ENCODE measurements around the gene ALDH1B1. TPM values are rescaled to one million over a fixed set of nuclear protein-coding genes. Genes with fewer than 3 reads are reported as not detected.

ALDH1B1 gene
- total and polyA plus RNA-seq, 2 of the 13 experiments (the other 11 are each of a cell fraction or from before 2014, with no cell fraction given) = 45.1 to 125 TPM

- TF ChIP-seq, protein P1, sequence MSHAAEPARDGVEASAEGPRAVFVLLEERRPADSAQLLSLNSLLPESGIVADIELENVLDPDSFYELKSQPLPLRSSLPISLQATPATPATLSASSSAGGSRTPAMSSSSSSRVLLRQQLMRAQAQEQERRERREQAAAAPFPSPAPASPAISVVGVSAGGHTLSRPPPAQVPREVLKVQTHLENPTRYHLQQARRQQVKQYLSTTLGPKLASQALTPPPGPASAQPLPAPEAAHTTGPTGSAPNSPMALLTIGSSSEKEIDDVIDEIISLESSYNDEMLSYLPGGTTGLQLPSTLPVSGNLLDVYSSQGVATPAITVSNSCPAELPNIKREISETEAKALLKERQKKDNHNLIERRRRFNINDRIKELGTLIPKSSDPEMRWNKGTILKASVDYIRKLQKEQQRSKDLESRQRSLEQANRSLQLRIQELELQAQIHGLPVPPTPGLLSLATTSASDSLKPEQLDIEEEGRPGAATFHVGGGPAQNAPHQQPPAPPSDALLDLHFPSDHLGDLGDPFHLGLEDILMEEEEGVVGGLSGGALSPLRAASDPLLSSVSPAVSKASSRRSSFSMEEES (CRISPR knock-in tag; IDR thresholded peaks at IDR 0.05) = no peak
- TF ChIP-seq ZNF562 (CRISPR knock-in tag; IDR thresholded peaks at IDR 0.05; ENCODE audit: borderline replicate concordance) (no peak), RFX1 (IDR thresholded peaks at IDR 0.05) (no peak), ZNF660 (CRISPR knock-in tag; IDR thresholded peaks at IDR 0.05; ENCODE audit: borderline replicate concordance, low read depth) (no peak), CEBPB (IDR thresholded peaks at IDR 0.05; ENCODE audit: borderline replicate concordance, low read depth, low read length) (no peak), FOXP1 (IDR thresholded peaks at IDR 0.05) (no peak), FOXP1 (CRISPR knock-in tag; IDR thresholded peaks at IDR 0.05) (no peak), MZF1 (CRISPR knock-in tag; IDR thresholded peaks at IDR 0.05; ENCODE audit: borderline replicate concordance) (no peak), ZNF724P (CRISPR knock-in tag; IDR thresholded peaks at IDR 0.05; ENCODE audit: borderline replicate concordance) (no peak), ZNF44 (CRISPR knock-in tag; IDR thresholded peaks at IDR 0.05) (no peak), SMARCC2 (IDR thresholded peaks at IDR 0.05) (no peak)
- TF ChIP-seq, protein P2, sequence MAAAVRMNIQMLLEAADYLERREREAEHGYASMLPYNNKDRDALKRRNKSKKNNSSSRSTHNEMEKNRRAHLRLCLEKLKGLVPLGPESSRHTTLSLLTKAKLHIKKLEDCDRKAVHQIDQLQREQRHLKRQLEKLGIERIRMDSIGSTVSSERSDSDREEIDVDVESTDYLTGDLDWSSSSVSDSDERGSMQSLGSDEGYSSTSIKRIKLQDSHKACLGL (CRISPR knock-in tag; IDR thresholded peaks at IDR 0.05) = no peak
Observed at GRCh38 chr9:38414040-38414723, 21.7 kb downstream of the ALDH1B1 start (continued).

GRCh38 chr9:38415856-38416255, 23.4 kb downstream of the ALDH1B1 start:
- Histone ChIP-seq H3K27me3 (ENCODE audit: control insufficient read depth in 1 of 2, insufficient read depth in 2 of 2, low read length in 2 of 2) (peaks cover 8 to 54% of the 10 kb centered on the region in 2 experiments), H3K9ac (ENCODE audit: insufficient read depth, low read depth, low read length) (no peak overlapping the region), H3K4me2 (ENCODE audit: low read depth, low read length) (no peak overlapping the region), H3K36me3 (replicated peaks in 1 of 2; ENCODE audit: control insufficient read depth in 1 of 2, insufficient read depth in 2 of 2, low read length in 2 of 2) (no peaks in the 10 kb centered on the region), H3K4me1 (ENCODE audit: insufficient read depth, low read length) (0 out of 2 replicates have a peak, but pooled peaks cover under 1% of the 10 kb centered on the region), H4K20me1 (ENCODE audit: insufficient read depth, low read length) (no peaks in the 10 kb centered on the region), H3K4me3 (replicated peaks in 1 of 3; ENCODE audit: insufficient read depth in 1 of 3, low read depth in 2 of 3, low read length in 3 of 3) (no peak overlapping the region), H2AFZ (ENCODE audit: low read length) (no peak overlapping the region), H3K79me2 (ENCODE audit: insufficient read depth, low read length) (no peaks in the 10 kb centered on the region), H3K9me3 (ENCODE audit: low read length) (no peaks in the 10 kb centered on the region), H3K27ac (ENCODE audit: extremely low read length, insufficient read depth, low read length) (no peak overlapping the region)
- no peak for DNase-seq (ENCODE audit: low spot score)
- ATAC-seq = no peak
- BruUV-seq (replicated peaks) = no TSS peak
- POLR2A ChIA-PET = no interaction called here
- CTCF ChIA-PET (ENCODE audit: low intra/inter-chr PET ratio, low total read pairs) = interaction anchor here (1.0 kb wide), 1 partner anchor 227 kb away, joined by 3 read pairs; no protein-coding TSS in a partner anchor
- WGBS (ENCODE audit: low lambda C conversion rate) = 60% methylated on average over 4 of the region's 8 CpGs
- FAIRE-seq = no peak
- in situ Hi-C loops (cut with HindIII; ENCODE audit: extremely low pct_ligation_motif_present, low pct_unique_long_range_greater_than_20kb) (no loop called here), intact Hi-C loops (cut with micrococcal nuclease; ENCODE audit: unreplicated experiment) (loop anchor here (5.0 kb wide), 1 partner anchor 256 kb away; no protein-coding TSS in a partner anchor)
- TF ChIP-seq SIX4 (CRISPR knock-in tag; IDR thresholded peaks at IDR 0.05) (no peak), U2AF1 (optimal IDR thresholded peaks at IDR 0.05; ENCODE audit: low read depth, low read length) (no peak), ZNF263 (CRISPR knock-in tag; IDR thresholded peaks at IDR 0.05) (no peak), NR2F6 (IDR thresholded peaks at IDR 0.05) (no peak), NR2F6 (CRISPR knock-in tag; IDR thresholded peaks at IDR 0.05) (no peak), DDIT3 (CRISPR knock-in tag; IDR thresholded peaks at IDR 0.05) (no peak), ZNF747 (CRISPR knock-in tag; IDR thresholded peaks at IDR 0.05; ENCODE audit: borderline replicate concordance) (no peak), SOX6 (IDR thresholded peaks at IDR 0.05) (no peak), SOX6 (CRISPR knock-in tag; IDR thresholded peaks at IDR 0.05) (no peak), SRSF4 (IDR thresholded peaks at IDR 0.05; ENCODE audit: low read depth, low read length, poor library complexity, severe bottlenecking) (no peak), ZFAT (CRISPR knock-in tag; conservative IDR thresholded peaks at IDR 0.05) (no peak), ZNF841 (CRISPR knock-in tag; IDR thresholded peaks at IDR 0.05; ENCODE audit: borderline replicate concordance) (no peak)
- TF ChIP-seq, protein P3, sequence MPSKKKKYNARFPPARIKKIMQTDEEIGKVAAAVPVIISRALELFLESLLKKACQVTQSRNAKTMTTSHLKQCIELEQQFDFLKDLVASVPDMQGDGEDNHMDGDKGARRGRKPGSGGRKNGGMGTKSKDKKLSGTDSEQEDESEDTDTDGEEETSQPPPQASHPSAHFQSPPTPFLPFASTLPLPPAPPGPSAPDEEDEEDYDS (CRISPR knock-in tag; IDR thresholded peaks at IDR 0.05) = no peak

Measured in HepG2 (cell line).